Measurements from ENCODE around the gene IL31RA. TPM values are rescaled to one million over a fixed set of nuclear protein-coding genes. Genes with fewer than 3 reads are reported as not detected.

Gene IL31RA
- total RNA-seq, 1 experiment from 2014 or later = not detected

DNA sequence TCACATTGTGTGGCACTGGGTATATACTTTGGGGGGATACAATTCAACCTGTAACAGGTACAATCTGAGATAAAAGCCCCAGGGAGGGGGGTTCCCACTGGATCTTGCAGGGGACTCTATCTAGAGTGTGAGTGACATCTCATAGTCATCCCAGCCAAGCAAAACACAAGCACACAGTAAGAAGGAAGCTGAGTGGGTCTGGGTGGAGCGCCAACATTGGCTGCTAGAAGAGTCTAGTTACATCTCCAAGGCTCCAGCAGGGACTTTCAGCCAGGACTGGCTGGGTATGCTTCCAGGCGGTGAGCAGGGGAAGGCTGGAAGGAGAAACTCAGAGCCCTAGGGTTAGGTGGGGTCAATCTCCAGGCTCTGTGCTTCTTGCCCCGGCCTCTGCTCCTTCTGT lies 53.0 kb downstream of the IL31RA start (continued):
- TF ChIP-seq, protein P1, sequence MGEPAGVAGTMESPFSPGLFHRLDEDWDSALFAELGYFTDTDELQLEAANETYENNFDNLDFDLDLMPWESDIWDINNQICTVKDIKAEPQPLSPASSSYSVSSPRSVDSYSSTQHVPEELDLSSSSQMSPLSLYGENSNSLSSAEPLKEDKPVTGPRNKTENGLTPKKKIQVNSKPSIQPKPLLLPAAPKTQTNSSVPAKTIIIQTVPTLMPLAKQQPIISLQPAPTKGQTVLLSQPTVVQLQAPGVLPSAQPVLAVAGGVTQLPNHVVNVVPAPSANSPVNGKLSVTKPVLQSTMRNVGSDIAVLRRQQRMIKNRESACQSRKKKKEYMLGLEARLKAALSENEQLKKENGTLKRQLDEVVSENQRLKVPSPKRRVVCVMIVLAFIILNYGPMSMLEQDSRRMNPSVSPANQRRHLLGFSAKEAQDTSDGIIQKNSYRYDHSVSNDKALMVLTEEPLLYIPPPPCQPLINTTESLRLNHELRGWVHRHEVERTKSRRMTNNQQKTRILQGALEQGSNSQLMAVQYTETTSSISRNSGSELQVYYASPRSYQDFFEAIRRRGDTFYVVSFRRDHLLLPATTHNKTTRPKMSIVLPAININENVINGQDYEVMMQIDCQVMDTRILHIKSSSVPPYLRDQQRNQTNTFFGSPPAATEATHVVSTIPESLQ (CRISPR knock-in tag; IDR thresholded peaks at IDR 0.05) = no peak

DNA sequence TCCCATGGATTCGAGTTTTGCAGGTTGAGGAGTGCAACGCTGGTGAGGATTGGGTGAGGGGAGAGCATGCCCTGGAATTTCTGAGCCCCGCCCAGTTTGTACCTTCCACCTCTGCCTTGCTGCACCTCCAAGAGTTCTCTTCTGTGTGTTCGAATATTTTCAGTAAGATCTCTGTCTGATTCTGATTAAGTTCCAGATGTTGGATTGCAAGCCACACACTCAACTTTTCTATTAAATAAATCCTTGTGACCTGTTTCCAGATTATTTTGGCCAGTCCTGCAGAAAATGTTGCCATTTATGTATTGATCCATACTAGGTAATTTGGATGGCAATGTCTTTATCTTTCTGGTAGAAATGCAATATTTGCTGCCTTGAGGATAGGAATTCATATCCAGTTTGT lies 54.1 kb downstream of the IL31RA start:
- ATAC-seq (no peak), DNase-seq (ENCODE audit: low spot score) (no peak)
- TF ChIP-seq, protein P2, sequence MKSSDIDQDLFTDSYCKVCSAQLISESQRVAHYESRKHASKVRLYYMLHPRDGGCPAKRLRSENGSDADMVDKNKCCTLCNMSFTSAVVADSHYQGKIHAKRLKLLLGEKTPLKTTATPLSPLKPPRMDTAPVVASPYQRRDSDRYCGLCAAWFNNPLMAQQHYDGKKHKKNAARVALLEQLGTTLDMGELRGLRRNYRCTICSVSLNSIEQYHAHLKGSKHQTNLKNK (CRISPR knock-in tag; IDR thresholded peaks at IDR 0.05) = no peak
- TF ChIP-seq NR2C2 (CRISPR knock-in tag; IDR thresholded peaks at IDR 0.05) = no peak
- TF ChIP-seq, protein P3, sequence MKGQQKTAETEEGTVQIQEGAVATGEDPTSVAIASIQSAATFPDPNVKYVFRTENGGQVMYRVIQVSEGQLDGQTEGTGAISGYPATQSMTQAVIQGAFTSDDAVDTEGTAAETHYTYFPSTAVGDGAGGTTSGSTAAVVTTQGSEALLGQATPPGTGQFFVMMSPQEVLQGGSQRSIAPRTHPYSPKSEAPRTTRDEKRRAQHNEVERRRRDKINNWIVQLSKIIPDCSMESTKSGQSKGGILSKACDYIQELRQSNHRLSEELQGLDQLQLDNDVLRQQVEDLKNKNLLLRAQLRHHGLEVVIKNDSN (CRISPR knock-in tag; IDR thresholded peaks at IDR 0.05) = no peak
- no peak for TF ChIP-seq CBFB (CRISPR knock-in tag; IDR thresholded peaks at IDR 0.05; ENCODE audit: low read depth)
- no peak for TF ChIP-seq ATF1 (CRISPR knock-in tag; IDR thresholded peaks at IDR 0.05)
- no peak for TF ChIP-seq ZNF232 (CRISPR knock-in tag; IDR thresholded peaks at IDR 0.05)
- TF ChIP-seq, protein P4, sequence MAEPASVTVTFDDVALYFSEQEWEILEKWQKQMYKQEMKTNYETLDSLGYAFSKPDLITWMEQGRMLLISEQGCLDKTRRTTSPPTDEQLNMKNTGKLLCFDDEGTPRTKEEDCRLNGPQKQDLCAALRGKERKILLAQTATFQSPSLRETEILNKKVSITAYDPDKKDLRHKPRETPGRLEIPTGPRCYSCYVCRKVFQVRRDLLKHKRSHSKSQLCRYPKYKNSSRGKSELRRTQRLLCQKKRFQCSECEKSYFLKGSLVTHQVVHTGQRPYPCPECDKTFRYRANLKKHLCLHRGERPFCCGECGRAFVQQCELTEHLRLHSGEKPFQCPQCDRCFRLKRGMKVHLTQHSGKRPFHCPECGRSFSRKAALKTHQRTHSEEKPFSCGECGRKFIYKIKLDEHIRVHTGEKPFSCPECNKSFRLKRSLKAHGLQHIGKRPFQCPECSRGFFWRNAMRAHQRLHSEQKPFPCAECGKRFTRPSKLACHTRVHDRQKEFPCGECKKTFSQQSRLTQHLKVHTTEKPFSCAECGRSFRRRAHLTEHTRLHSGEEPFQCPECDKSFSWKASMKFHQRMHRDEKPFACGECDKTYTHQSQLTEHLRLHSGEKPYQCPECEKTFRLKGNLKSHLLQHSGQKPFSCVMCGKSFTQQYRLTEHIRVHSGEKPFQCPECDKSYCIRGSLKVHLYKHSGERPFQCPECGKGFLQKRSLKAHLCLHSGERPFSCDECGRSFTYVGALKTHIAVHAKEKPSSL (CRISPR knock-in tag; conservative IDR thresholded peaks at IDR 0.05) = no peak
- TF ChIP-seq, protein P5, sequence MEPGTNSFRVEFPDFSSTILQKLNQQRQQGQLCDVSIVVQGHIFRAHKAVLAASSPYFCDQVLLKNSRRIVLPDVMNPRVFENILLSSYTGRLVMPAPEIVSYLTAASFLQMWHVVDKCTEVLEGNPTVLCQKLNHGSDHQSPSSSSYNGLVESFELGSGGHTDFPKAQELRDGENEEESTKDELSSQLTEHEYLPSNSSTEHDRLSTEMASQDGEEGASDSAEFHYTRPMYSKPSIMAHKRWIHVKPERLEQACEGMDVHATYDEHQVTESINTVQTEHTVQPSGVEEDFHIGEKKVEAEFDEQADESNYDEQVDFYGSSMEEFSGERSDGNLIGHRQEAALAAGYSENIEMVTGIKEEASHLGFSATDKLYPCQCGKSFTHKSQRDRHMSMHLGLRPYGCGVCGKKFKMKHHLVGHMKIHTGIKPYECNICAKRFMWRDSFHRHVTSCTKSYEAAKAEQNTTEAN (CRISPR knock-in tag; IDR thresholded peaks at IDR 0.05) = no peak
- TF ChIP-seq, protein P6, sequence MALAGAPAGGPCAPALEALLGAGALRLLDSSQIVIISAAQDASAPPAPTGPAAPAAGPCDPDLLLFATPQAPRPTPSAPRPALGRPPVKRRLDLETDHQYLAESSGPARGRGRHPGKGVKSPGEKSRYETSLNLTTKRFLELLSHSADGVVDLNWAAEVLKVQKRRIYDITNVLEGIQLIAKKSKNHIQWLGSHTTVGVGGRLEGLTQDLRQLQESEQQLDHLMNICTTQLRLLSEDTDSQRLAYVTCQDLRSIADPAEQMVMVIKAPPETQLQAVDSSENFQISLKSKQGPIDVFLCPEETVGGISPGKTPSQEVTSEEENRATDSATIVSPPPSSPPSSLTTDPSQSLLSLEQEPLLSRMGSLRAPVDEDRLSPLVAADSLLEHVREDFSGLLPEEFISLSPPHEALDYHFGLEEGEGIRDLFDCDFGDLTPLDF (CRISPR knock-in tag; IDR thresholded peaks at IDR 0.05) = no peak
- TF ChIP-seq KAT7 (CRISPR knock-in tag; IDR thresholded peaks at IDR 0.05; ENCODE audit: borderline replicate concordance) = no peak
- no peak for TF ChIP-seq ETV6 (CRISPR knock-in tag; IDR thresholded peaks at IDR 0.05)
- TF ChIP-seq SMAD4 (CRISPR knock-in tag; IDR thresholded peaks at IDR 0.05) = no peak
- no peak for TF ChIP-seq ZNF396 (CRISPR knock-in tag; IDR thresholded peaks at IDR 0.05; ENCODE audit: borderline replicate concordance)
- TF ChIP-seq, protein P7, sequence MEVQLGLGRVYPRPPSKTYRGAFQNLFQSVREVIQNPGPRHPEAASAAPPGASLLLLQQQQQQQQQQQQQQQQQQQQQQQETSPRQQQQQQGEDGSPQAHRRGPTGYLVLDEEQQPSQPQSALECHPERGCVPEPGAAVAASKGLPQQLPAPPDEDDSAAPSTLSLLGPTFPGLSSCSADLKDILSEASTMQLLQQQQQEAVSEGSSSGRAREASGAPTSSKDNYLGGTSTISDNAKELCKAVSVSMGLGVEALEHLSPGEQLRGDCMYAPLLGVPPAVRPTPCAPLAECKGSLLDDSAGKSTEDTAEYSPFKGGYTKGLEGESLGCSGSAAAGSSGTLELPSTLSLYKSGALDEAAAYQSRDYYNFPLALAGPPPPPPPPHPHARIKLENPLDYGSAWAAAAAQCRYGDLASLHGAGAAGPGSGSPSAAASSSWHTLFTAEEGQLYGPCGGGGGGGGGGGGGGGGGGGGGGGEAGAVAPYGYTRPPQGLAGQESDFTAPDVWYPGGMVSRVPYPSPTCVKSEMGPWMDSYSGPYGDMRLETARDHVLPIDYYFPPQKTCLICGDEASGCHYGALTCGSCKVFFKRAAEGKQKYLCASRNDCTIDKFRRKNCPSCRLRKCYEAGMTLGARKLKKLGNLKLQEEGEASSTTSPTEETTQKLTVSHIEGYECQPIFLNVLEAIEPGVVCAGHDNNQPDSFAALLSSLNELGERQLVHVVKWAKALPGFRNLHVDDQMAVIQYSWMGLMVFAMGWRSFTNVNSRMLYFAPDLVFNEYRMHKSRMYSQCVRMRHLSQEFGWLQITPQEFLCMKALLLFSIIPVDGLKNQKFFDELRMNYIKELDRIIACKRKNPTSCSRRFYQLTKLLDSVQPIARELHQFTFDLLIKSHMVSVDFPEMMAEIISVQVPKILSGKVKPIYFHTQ (CRISPR knock-in tag; IDR thresholded peaks at IDR 0.05) = no peak
- TF ChIP-seq, protein P8, sequence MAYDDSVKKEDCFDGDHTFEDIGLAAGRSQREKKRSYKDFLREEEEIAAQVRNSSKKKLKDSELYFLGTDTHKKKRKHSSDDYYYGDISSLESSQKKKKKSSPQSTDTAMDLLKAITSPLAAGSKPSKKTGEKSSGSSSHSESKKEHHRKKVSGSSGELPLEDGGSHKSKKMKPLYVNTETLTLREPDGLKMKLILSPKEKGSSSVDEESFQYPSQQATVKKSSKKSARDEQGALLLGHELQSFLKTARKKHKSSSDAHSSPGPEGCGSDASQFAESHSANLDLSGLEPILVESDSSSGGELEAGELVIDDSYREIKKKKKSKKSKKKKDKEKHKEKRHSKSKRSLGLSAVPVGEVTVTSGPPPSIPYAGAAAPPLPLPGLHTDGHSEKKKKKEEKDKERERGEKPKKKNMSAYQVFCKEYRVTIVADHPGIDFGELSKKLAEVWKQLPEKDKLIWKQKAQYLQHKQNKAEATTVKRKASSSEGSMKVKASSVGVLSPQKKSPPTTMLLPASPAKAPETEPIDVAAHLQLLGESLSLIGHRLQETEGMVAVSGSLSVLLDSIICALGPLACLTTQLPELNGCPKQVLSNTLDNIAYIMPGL (CRISPR knock-in tag; IDR thresholded peaks at IDR 0.05) = no peak
- no peak for TF ChIP-seq CREB1 (CRISPR knock-in tag; IDR thresholded peaks at IDR 0.05)
- TF ChIP-seq ZNF263 (CRISPR knock-in tag; IDR thresholded peaks at IDR 0.05; ENCODE audit: low read depth) = no peak
- Mint-ChIP-seq H3K4me1 (no peaks in the 10 kb centered on the region), H3K36me3 (no peaks in the 10 kb centered on the region), H3K9me3 (peaks cover 7% of the 10 kb centered on the region), H3K27me3 (ENCODE audit: low read depth) (no peaks in the 10 kb centered on the region), H3K4me3 (no peak overlapping the region), H3K27ac (no peak overlapping the region)
- POLR2A ChIA-PET = interaction anchor here (0.7 kb wide), 1 partner anchor 12 kb away, joined by 8 read pairs; no protein-coding TSS in a partner anchor
- CTCF ChIA-PET = interaction anchor here (0.7 kb wide), 1 partner anchor 595 kb away, joined by 3 read pairs; no protein-coding TSS in a partner anchor

All from WTC11 (cell line).